ENCODE data around the gene NRL.
"Not testable (repeated sequence)": the region's sequence is repeated elsewhere in the genome, so short reads cannot be mapped to it uniquely, and the experiment has no call there.

Gene NRL

GRCh38 chr14:24123424-24124417, 9.0 kb upstream of the NRL start:
- no peak for DNase-seq (ENCODE audit: low read depth)

DNA sequence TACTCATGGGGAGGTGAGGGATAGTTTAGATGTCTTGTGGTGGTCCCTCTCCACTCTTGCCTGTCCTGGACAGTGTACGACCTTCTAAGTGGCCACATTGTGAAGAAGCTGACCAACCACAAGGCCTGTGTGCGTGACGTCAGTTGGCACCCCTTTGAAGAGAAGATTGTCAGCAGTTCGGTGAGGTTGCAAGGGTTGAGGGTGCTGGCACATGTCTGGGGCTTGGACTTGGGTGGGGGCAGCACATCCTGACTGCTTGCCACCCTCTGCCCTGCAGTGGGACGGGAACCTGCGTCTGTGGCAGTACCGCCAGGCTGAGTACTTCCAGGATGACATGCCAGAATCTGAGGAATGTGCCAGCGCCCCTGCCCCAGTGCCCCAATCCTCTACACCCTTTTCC, 8.1 kb upstream of the NRL start:
- DNase-seq (ENCODE audit: low read depth), result no peak

DNA sequence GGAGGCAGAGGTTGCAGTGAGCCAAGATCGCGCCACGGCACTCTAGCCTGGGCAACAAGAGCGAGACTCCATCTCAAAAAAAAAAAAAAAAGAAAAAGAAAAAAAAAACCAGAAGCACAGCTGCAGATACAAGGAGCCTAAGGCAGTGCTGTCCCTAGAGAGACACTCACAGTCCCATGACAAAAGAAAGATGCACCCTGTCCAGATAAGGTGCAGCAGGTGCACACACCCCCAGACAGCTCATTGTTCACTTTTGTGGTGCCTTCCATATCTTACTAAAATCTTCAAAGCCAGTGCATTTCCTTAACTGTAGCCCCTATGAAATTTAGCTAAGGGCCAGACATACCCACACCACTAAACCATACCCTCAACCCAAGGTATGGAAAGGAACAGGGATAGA, 7.7 kb upstream of the NRL start:
- no peak for DNase-seq (ENCODE audit: low read depth)

- DNase-seq (ENCODE audit: low read depth), result no peak
Measured at GRCh38 chr14:24121210-24121609, 6.5 kb upstream of the NRL start.

DNA sequence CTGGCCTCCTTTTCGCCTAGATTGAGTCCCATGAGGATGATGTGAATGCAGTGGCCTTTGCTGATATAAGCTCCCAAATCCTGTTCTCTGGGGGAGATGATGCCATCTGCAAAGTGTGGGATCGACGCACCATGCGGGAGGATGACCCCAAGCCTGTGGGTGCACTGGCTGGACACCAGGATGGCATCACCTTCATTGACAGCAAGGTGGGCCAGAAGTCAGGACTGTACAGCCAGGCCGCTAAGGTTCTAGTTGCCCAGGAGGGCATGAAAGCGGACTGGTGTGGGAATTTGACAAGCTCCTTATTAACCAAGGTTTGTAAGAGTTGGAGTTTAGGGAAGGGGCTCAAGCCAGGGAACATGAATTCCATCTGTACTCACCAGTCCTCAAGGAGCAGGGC, 4.9 kb upstream of the NRL start:
- DNase-seq (ENCODE audit: low read depth), result no peak

GRCh38 chr14:24117179-24117578, 2.4 kb upstream of the NRL start:
- DNase-seq (ENCODE audit: low read depth), result no peak

GRCh38 chr14:24116128-24116814, 1.5 kb upstream of the NRL start:
- no peak for DNase-seq (ENCODE audit: low read depth)

- no peak for DNase-seq (ENCODE audit: low read depth)
Measured at GRCh38 chr14:24115422-24116127, 826 bp upstream of the NRL start.

GRCh38 chr14:24113801-24114531, 783 bp downstream of the NRL start:
- peak; percentile 47 for DNase-seq (ENCODE audit: low read depth)

- no peak for DNase-seq (ENCODE audit: low read depth)
Measured at GRCh38 chr14:24113379-24113800, 1.4 kb downstream of the NRL start.

DNA sequence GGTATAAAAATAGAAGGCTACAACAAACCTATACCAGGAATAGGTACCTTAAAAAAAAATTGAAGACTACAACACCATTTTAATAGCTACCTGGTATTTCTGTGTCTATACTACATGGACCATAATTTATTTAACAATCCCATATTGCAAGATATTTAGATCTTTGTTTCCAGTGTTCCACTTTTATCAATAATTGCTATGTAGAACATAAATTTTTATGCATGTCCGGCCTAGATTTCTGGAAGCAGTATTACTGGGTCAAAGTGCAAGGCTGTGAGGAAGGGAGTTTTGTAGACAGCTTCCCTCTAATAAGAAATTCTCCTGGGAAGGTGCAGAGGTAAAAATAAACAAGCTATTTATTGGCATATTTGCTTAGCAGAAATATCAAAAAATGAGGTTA, 4.2 kb downstream of the NRL start:
- DNase-seq (ENCODE audit: low read depth), result no peak

GRCh38 chr14:24110060-24110459, 4.7 kb downstream of the NRL start:
- no peak for DNase-seq (ENCODE audit: low read depth)

GRCh38 chr14:24108336-24108874, 6.3 kb downstream of the NRL start:
- no peak for DNase-seq (ENCODE audit: low read depth)

DNA sequence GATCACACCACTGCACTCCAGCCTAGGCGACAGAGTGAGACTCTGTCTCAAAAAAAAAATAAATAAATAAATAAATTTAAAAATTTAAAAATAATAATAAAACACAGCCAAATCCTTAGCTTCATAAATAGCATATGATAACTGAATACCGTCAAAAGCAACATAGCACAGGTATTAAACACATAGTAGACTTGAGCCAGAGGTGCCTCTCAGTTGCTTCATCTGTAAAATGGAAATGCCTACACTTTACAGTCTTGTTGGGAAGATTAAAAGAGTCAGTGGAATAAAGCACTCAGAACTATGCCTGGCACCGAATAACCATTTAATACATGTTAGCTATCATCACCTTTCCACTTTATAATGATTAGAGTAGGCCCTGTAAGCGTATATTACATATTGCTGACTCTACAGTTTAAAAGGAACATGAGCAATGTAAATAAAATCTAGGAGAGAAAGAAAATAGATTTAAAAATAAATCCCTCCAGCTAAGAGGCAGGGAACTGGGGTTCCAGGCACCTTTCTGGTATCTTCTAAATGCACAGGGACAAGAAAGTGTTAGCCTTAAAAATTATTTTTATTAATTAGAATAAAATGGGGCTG, 8.0 kb downstream of the NRL start:
- DNase-seq (ENCODE audit: low read depth), result no peak

DNA sequence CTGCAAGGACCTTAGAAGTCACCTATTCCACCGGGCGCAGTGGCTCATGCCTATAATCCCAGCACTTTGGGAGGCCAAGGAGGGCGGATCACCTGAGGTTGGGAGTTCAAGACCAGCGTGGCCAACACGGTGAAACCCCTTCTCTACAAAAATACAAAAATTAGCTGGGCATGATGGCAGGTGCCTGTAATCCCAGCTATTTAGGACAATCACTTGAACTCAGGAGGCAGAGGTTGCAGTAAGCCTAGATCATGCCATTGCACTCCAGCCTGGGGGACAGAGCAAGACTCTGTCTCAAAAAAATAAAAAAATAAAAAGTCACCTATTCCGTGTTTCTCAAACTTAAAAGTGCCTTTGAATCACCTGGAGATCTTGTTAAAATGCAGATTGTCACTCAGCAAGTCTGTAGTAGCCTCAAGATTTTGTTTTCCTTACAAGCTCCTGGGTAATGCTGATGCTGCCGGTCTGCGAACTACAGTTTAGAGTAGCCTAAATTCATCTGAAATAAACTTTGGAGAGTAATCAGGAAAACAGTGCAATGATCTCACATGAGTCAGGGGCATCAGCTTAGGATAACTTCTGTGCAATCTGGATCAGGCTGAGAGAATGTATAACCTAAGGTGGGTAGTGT, 9.0 kb downstream of the NRL start:
- not testable (repeated sequence) for DNase-seq (ENCODE audit: low read depth)

DNA sequence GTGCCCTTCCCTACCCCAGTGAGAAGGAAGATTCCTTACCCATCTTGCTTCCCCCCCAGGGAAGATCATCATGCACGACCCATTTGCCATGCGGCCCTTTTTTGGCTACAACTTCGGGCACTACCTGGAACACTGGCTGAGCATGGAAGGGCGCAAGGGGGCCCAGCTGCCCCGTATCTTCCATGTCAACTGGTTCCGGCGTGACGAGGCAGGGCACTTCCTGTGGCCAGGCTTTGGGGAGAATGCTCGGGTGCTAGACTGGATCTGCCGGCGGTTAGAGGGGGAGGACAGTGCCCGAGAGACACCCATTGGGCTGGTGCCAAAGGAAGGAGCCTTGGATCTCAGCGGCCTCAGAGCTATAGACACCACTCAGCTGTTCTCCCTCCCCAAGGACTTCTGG, 11.3 kb downstream of the NRL start:
- no peak for DNase-seq (ENCODE audit: low read depth)

GRCh38 chr14:24102357-24103048, 12.2 kb downstream of the NRL start:
- DNase-seq (ENCODE audit: low read depth), result no peak

DNA sequence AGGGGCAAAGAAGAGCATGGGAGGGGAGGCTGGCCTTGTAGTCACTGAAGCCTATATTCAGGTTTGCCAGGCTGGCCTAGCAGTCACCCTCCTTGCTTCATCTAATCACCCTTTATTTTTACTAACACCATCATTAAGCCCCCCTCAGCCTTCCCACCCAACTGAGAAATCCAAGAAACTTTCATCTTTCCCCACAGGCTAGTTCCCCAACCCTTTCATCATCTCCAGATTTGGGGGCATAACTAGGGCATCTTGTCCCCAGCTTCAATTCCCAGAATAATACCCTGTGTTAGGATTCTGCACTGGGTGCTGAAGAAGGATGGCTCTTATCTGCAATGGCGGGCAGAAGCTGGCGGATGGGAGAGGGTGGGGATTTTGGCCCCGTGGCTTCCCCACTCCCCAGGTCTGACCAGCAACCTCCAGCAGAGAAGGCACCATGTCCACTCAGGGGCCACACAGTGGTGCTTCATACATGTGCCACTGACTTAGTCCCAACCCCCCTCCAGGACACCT, 13.7 kb downstream of the NRL start:
- DNase-seq (ENCODE audit: low read depth), result no peak

GRCh38 chr14:24100197-24100981, 14.4 kb downstream of the NRL start:
- DNase-seq (ENCODE audit: low read depth), result no peak
